ENCODE measurements around the gene ORMDL1.

DNA sequence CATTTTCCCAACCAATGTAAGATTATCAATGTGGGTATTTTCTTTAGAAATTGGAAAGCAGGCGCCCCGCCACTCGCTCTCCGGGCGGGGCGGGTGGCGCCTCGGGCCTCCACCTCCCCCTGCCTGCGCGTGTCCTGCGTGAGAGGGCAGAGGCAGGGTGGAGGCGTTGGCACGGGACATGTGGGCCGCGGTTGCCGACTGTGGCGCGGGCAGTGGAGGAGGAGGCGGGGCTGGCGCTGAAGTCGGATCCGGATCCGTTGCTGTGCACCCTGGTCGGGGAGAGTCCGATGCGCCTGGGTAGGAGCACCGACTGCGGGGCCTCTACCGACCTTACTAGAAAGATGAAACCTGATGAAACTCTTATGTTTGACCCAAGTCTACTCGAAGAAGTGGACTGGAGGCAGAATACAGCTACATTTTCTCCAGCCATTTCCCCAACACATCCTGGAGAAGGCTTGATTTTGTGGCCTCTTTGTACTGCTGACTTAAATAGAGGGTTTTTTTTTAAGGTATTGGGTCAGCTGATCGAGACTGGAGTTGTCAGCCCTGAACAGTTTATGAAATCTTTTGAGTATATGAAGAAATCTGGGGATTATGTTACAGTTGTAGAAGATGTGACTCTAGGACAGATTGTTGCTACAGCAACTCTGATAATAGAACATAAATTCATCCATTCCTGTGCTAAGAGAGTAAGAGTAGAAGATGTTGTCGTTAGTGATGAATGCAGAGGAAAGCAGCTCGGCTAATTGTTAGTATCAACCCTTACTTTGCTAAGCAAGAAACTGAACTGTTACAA, 38.0 kb upstream of the ORMDL1 start:
- TF ChIP-seq, protein P1, sequence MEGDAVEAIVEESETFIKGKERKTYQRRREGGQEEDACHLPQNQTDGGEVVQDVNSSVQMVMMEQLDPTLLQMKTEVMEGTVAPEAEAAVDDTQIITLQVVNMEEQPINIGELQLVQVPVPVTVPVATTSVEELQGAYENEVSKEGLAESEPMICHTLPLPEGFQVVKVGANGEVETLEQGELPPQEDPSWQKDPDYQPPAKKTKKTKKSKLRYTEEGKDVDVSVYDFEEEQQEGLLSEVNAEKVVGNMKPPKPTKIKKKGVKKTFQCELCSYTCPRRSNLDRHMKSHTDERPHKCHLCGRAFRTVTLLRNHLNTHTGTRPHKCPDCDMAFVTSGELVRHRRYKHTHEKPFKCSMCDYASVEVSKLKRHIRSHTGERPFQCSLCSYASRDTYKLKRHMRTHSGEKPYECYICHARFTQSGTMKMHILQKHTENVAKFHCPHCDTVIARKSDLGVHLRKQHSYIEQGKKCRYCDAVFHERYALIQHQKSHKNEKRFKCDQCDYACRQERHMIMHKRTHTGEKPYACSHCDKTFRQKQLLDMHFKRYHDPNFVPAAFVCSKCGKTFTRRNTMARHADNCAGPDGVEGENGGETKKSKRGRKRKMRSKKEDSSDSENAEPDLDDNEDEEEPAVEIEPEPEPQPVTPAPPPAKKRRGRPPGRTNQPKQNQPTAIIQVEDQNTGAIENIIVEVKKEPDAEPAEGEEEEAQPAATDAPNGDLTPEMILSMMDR (IDR thresholded peaks at IDR 0.05), result no peak
- no peak for TF ChIP-seq POLR2A (IDR thresholded peaks at IDR 0.05)

Data from testis (tissue), 2 donors.